ENCODE results near the gene VIPR1. TPM values are rescaled to one million over a fixed set of nuclear protein-coding genes. Genes with fewer than 3 reads are reported as not detected.
"Not testable (repeated sequence)": the region's sequence is repeated elsewhere in the genome, so short reads cannot be mapped to it uniquely, and the experiment has no call there.

Gene VIPR1
- total RNA-seq, 1 donor from 2014 or later, result 2.2 TPM

DNA sequence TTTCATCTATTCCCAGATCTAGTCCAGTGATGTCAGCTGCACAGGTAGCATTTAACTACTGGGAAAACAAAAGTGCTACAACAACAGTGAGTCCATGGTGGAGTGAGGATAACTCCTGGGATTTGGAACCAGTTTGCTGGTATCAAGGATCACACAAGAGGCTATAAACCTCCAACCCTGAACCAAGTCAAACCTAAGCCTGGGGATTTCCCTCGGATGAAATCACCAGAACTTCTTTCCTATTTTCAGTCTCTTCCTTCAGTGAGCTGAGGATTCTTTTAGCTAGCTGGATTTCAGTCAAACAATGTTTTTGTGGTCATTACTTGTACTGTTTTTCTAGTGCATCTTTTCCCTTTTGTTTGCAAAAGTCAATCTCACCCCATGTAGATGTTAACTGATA is 47.8 kb downstream of the VIPR1 start:
- ATAC-seq, result no peak

DNA sequence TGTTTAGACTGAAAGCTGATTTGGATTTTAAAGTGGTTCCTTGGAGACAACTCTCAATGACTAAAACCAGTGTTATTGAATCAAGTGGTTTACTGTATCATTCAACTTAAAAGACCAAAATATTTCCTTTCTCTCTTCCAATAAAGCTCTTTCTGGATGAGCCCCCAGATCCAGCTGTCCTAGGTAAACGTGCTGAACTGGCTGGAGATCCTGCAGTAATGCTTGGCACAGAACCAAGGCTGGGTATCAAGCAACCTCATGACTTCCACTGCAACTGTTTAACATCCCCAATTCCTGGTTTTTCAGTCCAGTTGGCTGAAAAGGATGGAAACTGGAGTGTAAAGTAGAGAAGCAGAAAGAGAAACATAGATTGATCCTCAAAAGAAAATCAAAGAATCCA is 50.4 kb downstream of the VIPR1 start:
- ATAC-seq, result no peak

More for the DNA sequence above, 47.8 kb downstream of the VIPR1 start:
- DNase-seq, result no peak
- intact Hi-C loops (cut with micrococcal nuclease), result no loop called here

DNA sequence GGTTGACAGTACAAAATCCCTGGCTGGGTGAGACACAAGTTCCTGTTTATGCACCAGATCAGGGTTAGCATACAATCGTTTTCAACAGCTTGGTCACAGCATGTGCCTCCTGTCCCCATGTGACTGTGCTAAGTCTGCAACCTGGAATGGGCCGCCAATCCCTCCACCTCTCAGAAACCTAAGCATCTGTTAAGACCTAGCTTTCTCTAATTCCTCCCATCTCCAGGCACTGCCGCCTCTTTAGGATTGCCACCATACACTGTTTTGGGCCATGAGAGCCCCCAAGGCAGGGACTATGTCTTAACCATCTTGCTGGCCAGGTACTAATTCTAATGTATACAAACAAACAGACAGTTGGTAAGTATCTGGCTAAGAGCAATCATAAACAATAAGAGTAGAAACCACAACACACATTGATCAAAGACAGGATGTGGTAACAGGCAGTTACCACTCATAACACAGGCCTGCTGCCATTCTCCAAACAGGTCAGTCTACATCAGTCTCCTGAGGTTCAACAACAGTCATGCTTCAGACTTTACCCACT is 53.7 kb downstream of the VIPR1 start:
- ATAC-seq, result no peak
- DNase-seq, result no peak
- intact Hi-C loops (cut with micrococcal nuclease), result no loop called here

More for the DNA sequence above, 50.4 kb downstream of the VIPR1 start:
- intact Hi-C loops (cut with micrococcal nuclease), result no loop called here
- no peak for DNase-seq

DNA sequence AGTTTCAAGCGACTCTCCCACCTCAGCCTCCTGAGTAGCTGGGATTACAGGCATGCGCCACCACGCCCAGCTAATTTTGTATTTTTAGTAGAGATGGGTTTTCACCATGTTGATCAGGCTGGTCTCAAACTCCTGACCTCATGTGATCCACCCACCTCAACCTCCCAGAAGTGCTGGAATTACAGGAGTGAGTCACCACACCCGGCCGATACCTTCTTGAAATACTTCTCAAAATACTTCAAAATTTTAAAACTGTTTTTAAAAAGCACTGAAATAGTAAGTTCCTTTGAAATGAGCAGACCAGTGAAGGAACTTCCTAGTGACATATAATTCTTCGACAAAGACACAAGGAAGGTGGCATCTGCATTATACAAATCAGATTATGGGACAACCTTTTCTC is 54.4 kb downstream of the VIPR1 start:
- ATAC-seq; intact Hi-C loops (cut with micrococcal nuclease); DNase-seq: not testable (repeated sequence)

DNA sequence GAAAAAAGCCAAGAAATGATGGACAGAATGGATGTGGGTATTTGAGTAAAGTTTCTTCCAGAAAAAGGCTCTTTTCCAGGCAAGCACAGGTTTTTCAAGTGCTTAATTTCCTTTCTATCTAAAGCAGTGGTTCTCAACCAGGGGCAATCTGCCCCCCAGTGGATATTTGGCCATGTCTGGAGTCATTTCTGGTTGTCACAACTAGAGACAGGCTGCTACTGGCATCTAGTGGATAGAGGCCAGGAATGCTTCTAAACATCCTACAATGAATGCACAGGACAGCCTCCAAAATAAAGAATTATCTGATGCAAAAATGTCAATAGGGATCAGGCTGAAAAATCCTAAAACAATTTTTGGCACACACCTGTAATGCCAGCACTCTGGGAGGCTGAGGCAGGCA is 55.4 kb downstream of the VIPR1 start:
- ATAC-seq (no peak), DNase-seq (no peak)
- intact Hi-C loops (cut with micrococcal nuclease), result no loop called here

DNA sequence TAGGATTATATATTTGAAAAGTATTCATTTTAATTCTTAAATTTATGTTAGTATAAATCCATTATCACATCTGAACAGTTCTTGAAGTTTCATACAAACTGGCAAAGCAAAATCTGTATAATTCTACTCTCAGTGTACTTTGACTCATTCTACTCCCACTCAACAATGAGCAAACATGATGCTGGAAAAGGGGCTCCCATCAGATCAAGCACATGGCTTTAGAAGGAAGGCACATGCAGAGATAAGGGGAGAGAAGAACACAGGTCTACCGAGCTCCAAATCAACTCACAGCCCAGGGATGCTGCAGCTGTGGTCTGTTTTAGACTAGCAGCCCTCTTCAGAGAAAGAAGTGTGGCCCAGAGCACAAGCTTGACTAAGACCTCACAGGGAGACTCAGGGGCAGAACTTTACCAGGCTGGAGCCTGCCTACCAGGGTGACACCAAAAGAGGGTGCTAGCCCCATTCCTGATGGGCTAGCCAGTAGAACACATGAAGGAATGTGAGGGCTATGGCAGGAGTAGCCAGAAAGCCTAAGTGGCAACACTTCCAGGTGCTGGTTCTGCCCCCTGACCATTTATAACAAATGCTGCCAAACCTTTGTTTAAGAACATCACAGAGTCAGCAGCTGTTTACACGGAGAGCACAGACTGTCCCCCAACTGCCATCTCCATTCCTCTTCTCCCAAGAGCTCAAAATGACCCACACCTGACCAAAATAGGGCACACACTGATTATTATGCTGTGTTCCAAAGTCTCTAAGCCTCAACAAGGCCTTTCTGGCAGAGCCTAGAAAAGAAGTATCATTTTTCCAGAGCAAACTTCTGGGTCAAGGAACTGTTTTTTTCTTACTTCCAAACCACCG is 59.8 kb downstream of the VIPR1 start:
- DNase-seq (no peak), ATAC-seq (no peak)
- intact Hi-C loops (cut with micrococcal nuclease), result no loop called here

DNA sequence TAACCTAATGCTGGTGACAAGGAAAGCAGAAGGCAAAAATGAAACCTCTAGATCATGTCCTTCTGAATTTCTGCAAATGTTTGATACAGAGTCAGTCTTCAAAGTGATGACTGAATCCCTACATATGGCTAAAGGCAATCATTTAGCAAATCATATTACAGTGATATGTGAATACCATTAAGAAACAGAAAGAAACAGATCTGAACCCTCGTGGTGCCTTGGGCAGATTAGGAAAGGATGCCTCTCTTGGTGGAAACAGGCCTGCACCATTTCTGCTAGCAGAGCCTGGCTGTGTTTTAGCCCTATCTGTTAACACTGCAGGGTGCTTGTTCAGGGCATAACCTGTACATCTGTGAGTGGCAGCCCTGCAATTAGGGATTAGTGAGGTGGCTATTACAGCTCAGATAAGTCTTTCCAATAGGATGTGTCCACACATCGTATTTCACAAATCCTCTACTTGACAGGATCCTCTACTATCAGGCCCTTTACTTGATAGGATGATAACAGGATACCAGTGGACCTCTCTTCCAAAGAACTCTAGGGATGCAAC is 67.2 kb downstream of the VIPR1 start:
- peak; percentile 22 for ATAC-seq
- DNase-seq, result no peak
- intact Hi-C loops (cut with micrococcal nuclease), result no loop called here

DNA sequence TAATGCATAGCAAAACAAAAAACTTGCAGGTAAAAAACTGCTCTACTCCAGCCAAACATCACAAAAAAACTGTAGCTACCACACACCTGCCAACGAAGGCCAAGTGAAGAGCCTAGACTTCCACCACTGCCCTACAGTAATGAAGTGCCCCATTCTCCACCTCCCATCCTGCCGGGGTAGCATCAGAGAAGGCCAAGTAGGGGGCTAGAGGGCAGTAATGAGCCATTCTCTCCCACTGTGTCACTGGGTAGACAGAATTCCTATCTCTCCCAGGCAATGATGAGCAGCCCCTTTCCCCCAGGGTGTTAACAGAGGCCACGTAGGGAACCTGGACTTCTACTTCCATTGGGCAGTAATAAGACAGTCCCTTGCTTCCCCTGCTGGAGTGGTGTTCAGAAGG is 69.8 kb downstream of the VIPR1 start:
- ATAC-seq, result peak; percentile 87
- intact Hi-C loops (cut with micrococcal nuclease), result no loop called here
- no peak for DNase-seq

DNA sequence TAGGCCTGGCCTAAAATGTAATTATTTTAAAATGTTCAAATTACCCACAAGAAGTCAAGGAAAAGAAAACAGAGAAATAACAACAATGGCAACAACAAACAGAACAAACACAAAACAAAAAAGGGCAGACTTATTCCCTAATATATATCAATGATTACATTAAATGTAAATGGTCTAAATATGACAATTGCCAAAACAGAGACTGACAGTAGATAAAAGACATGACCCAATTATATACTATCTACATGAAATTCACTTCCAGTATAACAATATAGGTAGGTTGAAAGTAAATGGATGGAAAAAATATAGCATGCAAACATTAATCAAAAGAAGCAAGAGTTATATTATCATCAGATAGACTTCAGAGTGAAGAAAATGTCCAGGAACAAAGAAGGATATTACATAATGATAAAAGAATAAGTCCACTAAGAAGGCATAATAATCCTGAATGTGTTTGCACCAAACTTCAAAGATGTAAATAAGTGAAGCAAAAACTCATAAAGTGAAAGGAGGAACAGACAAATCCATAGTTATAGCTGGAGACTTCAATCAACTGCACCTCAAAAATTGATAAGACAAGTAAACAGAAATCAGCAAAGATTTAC is 72.8 kb downstream of the VIPR1 start:
- DNase-seq (no peak), ATAC-seq (no peak)
- intact Hi-C loops (cut with micrococcal nuclease), result no loop called here

DNA sequence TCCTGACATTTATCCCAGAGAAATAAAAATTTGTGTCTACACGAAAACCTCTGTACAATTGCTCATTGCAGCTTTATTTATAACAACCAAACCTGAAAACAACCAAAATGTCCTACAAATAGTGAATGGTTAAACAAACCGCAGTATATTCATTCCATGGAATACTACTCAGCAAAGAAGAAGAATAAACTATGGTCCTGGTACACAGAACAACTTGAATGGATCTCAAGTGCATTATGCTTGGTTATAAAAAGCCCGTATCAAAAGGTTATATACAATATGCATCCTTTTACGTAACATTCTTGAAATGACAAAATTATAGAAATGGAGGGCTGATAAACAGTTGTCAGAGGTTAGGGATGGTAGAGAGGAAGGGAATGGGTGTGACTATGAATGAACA is 75.6 kb downstream of the VIPR1 start:
- ATAC-seq, result no peak
- intact Hi-C loops (cut with micrococcal nuclease), result no loop called here
- no peak for DNase-seq

DNA sequence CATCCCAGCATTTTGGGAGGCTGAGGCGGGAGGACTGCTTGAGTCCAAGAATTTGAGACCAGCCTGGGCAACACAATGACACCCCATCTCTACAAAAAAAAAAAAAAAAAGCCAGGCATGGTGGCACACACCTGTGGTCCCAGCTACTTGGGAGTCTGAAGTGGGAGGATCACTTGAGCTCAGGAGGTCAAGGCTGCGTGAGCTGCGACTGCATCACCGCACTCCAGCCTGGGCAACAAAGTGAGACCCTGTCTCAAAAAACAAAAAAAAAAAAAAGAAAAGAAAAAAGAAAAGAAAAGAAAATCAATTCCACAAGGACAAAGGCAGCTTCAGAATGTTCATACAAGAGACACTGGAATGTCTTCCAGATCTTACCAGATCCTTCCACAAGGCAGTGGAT is 76.9 kb downstream of the VIPR1 start:
- intact Hi-C loops (cut with micrococcal nuclease); DNase-seq; ATAC-seq: not testable (repeated sequence)

DNA sequence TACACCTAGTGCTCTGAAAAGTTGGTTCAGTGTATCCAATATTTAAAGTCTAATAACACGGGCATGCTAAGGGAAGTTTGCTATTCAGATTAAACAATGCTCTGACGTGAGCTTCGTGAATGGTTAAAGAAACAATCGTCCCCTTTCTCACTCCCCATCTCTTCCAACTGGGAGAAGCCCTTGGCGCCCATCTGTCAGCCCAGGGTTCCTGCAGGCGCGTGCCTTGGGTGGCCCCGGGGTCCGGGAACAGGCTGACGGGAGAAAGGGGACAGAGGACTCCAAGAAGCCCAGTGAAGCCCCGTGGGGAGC is 78.9 kb downstream of the VIPR1 start:
- DNase-seq (no peak), ATAC-seq (no peak)
- intact Hi-C loops (cut with micrococcal nuclease), result loop anchor here (10.0 kb wide), 1 partner anchor 163 kb away; no protein-coding TSS in a partner anchor

DNA sequence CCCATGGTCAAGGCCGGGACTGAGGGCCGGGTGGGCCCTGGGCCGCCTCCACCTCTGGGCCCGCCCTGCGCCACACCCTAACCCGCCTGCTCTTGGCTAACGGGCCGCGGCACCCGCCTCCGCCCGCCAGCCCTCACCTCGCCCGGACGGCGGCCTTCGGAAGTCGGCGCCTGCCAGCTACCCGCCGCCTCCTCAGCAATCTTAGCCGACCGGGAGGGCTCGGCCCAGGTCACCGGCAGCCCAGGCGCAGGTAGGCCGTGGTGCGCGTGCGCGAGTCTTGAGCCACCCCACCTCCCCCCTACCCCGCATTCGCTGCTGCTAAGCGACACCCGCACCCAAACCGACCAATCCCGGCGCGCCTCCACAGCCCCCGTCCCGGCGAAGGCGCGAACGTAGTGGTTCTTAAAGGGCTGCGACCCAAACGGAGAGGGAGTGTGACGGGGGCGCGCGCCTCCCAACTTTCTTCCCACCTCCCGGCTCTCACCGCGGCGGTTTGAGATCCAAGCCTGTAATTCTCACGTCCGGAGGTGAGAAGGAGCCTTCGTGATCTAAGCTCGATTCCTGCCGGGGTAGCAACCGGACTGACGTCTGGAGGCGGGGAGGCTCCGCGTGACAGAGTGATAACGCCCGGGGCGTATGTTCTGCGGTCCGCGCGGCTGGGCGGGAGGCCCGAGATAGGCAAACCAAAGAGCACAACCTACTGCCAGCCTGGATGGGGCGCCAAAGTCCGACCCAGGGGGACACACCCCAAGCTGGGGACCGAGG is 79.4 kb downstream of the VIPR1 start, which contains the start of gene SEC22C:
Gene SEC22C (minus strand): TSS at position 259 of the 765 bp plus-strand sequence. CDS start 12,921 bp downstream, outside the sequence.
- peak; percentile 98 for ATAC-seq
- intact Hi-C loops (cut with micrococcal nuclease), result loop anchor here (10.0 kb wide), 1 partner anchor 163 kb away; no protein-coding TSS in a partner anchor

DNA sequence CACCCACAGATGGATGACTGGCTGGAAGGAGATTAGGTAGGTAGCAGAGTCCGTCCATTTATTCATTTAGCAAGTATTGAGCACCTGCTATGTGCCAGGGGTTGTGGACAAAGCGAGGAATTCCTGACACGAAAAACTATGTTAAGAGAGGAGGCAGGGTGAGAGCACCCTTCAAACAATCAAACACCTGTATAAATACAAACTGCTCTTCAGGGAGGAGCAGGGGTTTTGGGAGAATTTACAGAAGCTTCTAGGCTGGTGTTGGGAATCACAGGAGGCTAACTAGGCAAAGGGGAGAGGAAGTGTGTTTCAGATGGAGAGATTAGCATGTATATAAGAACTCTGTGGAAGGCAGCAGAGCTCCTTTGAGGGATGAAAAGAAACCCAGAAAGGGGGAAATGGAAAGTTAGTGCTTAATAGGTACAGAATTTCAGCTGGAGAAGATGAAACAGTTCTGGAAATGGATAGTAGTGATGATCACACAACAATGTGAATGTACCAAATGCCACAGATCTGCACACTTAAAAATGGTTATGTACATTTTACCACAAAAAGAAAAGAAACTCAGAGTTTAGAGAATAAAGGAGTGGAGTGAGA is 80.1 kb downstream of the VIPR1 start:
- DNase-seq (no peak), ATAC-seq (no peak)
- intact Hi-C loops (cut with micrococcal nuclease), result loop anchor here (10.0 kb wide), 1 partner anchor 162 kb away; no protein-coding TSS in a partner anchor

More for the DNA sequence above, 79.4 kb downstream of the VIPR1 start, which contains the start of gene SEC22C:
- peak; percentile 97 for DNase-seq

Other genes with a start within 250 kb of the VIPR1 start
- gene CCK, start 236.5 kb upstream of the VIPR1 start, total RNA-seq, result not detected
- not detected for gene LYZL4, start 92.0 kb upstream of the VIPR1 start, total RNA-seq
- gene SEC22C, start 79.3 kb downstream of the VIPR1 start, total RNA-seq, result 24.3 TPM
- gene SS18L2, start 88.2 kb downstream of the VIPR1 start, total RNA-seq, result 9.7 TPM
- gene NKTR, start 98.0 kb downstream of the VIPR1 start, total RNA-seq, result 23.6 TPM
- gene ZBTB47, start 151.1 kb downstream of the VIPR1 start, total RNA-seq, result 90.5 TPM
- 0.12 TPM for gene KLHL40, start 182.9 kb downstream of the VIPR1 start, total RNA-seq
- 463 TPM for gene HHATL, start 200.2 kb downstream of the VIPR1 start, total RNA-seq